ENCODE results near the gene IL22RA2.

IL22RA2 gene

GRCh38 chr6:137197684-137198645 lies 24.5 kb upstream of the IL22RA2 start:
- DNase-seq (ENCODE audit: low read depth) = no peak

- DNase-seq (ENCODE audit: low read depth) = no peak
Observed at GRCh38 chr6:137193256-137194070, 20.0 kb upstream of the IL22RA2 start.

GRCh38 chr6:137192821-137193220 lies 19.4 kb upstream of the IL22RA2 start:
- DNase-seq (ENCODE audit: low read depth) = no peak

GRCh38 chr6:137191670-137192069 lies 18.2 kb upstream of the IL22RA2 start:
- no peak for DNase-seq (ENCODE audit: low read depth)

GRCh38 chr6:137191236-137191635 lies 17.8 kb upstream of the IL22RA2 start:
- no peak for DNase-seq (ENCODE audit: low read depth)

GRCh38 chr6:137190583-137191094 lies 17.2 kb upstream of the IL22RA2 start:
- no peak for DNase-seq (ENCODE audit: low read depth)

DNA sequence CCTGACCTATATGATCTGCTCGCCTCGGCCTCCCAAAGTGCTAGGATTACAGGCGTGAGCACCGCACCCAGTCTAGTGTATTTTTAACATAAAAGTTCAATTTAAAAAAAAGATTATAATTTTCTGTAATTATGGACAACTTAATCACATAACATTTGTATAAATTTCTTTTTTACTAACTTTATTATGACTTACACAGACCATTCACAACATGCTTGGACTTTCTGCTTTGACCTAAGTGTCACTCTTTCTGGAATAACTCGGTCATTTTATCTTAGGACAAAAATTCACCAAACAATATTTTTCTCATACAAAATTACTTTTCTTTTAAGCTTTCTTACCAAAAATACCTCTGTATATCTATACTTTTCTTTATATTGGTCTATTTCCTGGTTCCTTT lies 15.4 kb upstream of the IL22RA2 start:
- DNase-seq (ENCODE audit: low read depth) = no peak

GRCh38 chr6:137185290-137185689 lies 11.8 kb upstream of the IL22RA2 start:
- no peak for DNase-seq (ENCODE audit: low read depth)

DNA sequence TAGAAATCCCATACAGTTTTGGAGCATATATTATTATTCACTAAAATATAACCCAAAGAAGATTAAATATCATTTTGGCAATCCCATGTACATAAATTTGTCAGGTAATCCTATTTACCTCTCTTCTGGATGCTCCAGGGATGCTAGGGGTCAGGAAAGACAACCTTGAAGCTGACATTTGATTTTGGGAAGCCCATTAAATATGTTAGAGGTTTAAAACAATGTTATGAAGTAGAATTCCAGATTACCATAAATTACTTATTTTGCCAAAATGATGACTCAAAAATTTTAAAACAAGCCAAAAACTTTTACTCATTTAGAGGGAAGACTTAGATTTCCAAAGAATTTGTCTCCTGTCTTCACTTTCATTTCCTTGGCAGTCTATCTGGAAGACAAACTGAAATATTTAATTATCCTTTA lies 9.2 kb upstream of the IL22RA2 start:
- no peak for DNase-seq (ENCODE audit: low read depth)

DNA sequence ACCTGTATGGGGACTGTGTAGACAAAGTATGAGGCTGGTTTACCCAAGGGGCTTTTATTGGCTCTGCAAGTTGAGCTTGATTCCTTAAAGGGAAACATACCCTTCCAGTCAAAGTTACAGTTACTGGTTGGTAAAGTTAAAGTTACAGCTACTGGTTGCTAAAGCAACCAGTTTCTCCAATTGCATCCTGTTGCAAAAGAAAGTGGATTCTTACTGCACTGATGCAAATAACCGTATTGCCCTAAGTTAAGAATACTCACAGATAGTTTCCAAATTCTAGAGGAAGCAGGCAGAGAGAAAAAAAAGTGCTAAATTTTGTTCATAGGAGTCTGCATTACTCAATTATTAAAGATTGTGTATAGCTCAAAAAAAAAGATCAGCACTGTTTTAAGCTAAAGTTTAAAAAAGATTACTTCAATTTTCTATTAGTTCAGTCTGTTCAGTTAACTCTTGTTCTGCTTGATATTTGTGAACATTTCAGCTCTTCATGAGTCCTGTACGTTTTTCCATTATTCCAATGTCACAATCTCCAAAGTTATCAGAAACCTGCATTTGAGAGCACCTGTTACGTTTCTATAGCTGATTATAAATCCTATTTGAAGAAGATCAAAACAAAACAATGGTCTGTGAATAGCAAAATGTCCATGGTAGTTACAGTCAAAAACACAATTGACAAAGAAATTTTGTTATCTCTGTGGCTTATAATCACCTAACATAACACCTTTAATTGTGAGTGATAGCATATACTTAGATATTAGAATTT lies 8.6 kb upstream of the IL22RA2 start:
- DNase-seq (ENCODE audit: low read depth) = no peak

DNA sequence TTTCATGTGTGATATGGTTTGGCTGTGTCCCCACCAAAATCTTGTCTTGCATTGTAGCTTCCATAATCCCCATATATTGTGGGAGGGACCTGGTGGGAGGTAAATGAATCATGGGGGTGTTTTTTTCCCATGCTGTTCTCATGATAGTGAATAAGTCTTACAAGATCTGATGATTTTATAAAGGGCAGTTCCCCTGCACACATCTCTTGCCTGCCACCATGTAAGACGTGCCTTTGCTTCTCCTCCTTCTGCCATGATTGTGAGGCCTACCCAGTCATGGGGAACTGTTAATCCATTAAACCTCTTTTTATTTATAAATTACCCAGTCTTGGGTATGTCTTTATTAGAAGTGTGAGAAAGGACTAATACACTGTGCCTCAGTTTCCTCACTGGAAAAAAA lies 4.2 kb upstream of the IL22RA2 start:
- DNase-seq (ENCODE audit: low read depth) = no peak

DNA sequence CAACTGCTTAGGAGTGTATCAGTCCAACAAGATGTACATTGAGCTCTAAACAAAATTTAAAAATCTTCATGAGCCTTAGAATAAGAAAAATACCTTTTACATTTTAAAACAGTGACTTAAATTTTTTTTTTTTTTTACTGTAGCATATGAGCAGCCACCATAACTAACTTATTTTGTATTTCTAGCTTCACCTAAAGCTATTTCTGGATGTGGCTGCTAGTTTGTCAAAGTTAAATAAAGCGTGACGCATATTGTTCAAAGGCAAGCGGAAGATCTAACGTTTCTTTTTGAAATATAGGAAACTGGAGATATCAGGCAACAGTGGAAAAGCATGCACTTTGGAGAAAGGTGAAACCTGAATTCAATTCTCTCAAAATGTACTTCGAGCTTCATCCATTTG lies 3.3 kb upstream of the IL22RA2 start:
- no peak for DNase-seq (ENCODE audit: low read depth)

- no peak for DNase-seq (ENCODE audit: low read depth)
Observed at GRCh38 chr6:137175868-137176245, 2.4 kb upstream of the IL22RA2 start.

DNA sequence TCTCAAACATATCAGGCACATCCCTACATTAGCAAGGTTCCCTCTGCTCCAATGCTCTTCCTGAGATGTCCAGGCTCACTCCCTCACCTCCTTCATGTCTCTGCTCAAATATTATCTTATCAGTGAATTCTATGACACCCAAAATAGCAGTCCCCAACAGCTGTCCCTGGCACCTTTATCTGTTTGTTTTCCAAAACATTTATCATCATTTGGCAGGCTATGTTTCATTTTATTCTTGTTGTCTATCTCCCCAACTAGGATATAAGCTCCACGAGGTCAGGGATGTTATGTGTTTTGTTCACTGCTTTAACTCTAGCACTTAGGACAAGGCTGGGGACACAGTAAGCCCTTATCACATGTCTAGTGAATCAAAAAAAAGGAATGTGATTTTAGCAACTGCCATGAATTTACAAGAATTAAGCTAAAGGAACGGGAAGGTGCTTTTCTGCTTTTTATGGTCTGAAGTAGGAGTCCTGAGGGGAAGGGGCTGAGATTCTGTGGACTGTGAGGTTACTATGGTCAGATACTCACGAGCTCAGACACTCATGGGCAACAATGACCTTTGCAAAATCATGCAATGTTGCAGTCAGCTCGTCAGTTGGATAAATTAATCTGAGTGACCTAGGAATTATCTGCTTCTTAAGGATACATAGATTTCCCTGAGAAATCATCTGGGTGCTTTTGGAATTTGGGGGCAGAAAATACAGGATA lies 1.9 kb upstream of the IL22RA2 start:
- DNase-seq (ENCODE audit: low read depth) = no peak

DNA sequence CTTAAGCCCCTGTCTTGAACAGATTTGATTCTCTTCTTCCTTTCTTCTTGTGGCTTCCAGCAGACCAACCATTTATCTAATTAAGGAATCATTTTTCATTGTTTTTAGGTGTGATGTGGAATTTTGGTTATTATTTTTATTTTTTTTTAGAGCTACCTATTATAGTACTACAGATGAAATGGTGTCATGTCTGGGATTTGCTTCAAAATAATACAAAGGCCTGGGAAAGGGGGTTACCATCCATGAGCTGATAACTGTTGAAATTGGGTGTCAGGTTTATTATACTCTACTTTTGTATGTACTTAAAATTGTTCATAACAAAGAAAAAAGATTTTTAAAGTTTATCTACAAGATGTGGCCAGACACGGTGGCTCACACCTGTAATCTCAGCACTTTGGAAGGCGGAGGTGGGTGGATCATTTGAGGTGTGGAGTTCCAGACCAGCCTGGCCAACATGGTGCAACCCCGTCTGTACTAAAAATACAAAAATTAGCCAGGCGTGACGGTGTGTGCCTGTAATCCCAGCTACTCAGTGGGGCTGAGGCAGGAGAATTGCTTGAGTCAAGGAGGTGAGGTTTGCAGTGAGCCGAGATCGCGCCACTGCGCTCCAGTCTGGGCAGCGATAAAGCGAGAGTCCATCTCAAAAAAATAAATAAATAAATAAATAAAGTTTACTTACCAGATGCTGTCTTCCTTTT lies 561 bp downstream of the IL22RA2 start:
- DNase-seq (ENCODE audit: low read depth) = no peak

GRCh38 chr6:137171824-137172733 lies 1.4 kb downstream of the IL22RA2 start:
- DNase-seq (ENCODE audit: low read depth) = no peak

DNA sequence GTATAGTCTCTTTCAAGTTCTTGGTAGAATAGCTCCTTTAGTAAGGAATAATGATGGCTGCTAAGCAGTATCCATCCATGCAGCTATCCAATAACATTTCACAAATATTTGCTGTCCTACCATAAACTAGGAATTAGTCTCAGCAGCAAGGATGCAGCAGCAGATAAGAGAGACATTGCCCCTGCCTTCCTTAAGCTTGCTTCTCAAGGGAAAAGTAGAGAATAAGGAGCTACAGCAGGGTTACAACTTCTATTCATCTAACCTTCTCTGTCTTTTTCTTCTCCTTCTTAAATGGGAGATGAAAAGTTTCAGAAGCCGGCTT lies 2.4 kb downstream of the IL22RA2 start:
- no peak for DNase-seq (ENCODE audit: low read depth)

DNA sequence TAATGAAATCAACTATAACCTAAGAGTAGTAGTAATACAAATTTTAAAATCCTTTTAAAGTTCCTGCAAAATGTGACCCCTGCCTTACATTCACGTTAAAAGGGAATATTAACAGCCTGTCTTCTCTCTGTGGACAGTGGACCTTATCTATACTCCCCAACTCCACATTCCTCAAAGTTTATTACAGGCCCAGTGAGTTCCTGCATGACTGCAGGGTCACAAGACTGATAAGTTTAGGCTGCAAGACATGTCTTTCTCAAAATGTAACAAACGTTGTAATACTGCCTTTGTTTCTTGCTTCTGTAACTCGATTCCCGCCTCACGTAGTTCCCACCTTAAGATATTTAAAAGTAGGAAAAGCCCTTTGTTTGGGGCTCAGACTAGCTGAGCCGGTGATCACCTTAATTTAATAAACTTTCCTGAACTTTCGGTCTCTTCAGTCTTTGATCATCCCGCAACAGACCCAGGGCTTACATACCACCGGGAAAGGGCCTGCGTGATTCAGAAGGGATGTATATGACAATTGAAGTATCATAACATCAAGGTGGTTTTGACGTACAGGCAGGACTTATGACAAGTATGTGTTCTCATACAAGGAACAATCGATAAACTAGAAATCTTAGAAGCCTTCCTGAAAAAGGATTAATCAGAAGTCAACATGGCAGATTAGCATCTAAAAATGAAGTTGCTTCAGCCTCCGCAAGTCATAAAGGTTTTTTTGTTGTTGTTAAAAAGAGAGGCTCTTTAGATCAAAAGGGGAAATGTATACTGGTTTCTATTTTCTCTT lies 3.0 kb downstream of the IL22RA2 start:
- no peak for DNase-seq (ENCODE audit: low read depth)

All from T-helper 22 cell (primary cell).